Thyroid gland (tissue), 4 donors: Measurements from ENCODE around the gene TNRC18. TPM values are rescaled to one million over a fixed set of nuclear protein-coding genes. Genes with fewer than 3 reads are reported as not detected.

Experiments
- DNase-seq, 2 donors: peaks; one replicate each; pipeline ENCODE4 v3.0.0-alpha.2; 2019
- H3K27ac ChIP-seq, 3 donors: fragments of 200-600 bp; sonication (generic); 1 replicate in 2 of 3; 2 replicates in 1 of 3; pipeline ENCODE4 v1.5.1; 2016 to 2019; ENCODE audit warnings: mild to moderate bottlenecking in 1 of 3, moderate library complexity in 1 of 3
- H3K27me3 ChIP-seq: fragments of 200-600 bp; sonication (generic); one replicate; pipeline ENCODE4 v1.5.1; 2019
- H3K36me3 ChIP-seq, 2 donors: fragments of 200-600 bp; sonication (generic); one replicate each; pipeline ENCODE4 v1.5.1; 2016 to 2019
- H3K4me1 ChIP-seq, 2 donors: fragments of 200-600 bp; sonication (generic); one replicate each; pipeline ENCODE4 v1.5.1; 2017 to 2019
- H3K4me3 ChIP-seq, 3 donors: fragments of 200-600 bp; sonication (generic); replicated peaks in 1 of 3; 1 replicate in 2 of 3; 2 replicates in 1 of 3; pipeline ENCODE4 v1.5.1; 2016; ENCODE audit warnings: mild to moderate bottlenecking in 1 of 3
- H3K9me3 ChIP-seq: fragments of 200-600 bp; sonication (generic); one replicate; pipeline ENCODE4 v1.5.1; 2017
- CTCF ChIP-seq, 6 experiments: fragments of 200-600 bp in 3 of 6; fragments of 450-650 bp in 3 of 6; sonication (generic) in 3 of 6; IDR thresholded peaks; one replicate each; pipeline ENCODE4 v1.5.1; 2016 to 2019; ENCODE audit warnings: antibody characterized with exemption in 6 of 6, mild to moderate bottlenecking in 2 of 6, inconsistent platforms in 1 of 6, moderate library complexity in 1 of 6
- POLR2A ChIP-seq, 2 donors: fragments of 450-650 bp; IDR thresholded peaks; one replicate each; pipeline ENCODE4 v1.6.1; 2017; ENCODE audit warnings: antibody characterized with exemption in 2 of 2, mild to moderate bottlenecking in 2 of 2, moderate library complexity in 1 of 2
- WGBS, 2 donors: methylation state at CpG; one replicate each; pipeline ENCODE4 v1.1.5; 2017; 5-methylcytosine and 5-hydroxymethylcytosine counted together
- intact Hi-C: fragments of 100-400 bp; cut with DNase I; formaldehyde crosslinking; loops from one replicate; pipeline ENCODE4 v1.15.1; 2023
- total RNA-seq, 4 donors: library from RNA; depleted of rRNA; stranded (reverse); fragments of >200 nt; gene quantifications; one replicate each; pipeline ENCODE4 v1.2.3, GENCODE V29; 2016

The TNRC18 gene
- total RNA-seq, 4 donors from 2014 or later, result 47.0 to 173 (median 94.8) TPM

DNA sequence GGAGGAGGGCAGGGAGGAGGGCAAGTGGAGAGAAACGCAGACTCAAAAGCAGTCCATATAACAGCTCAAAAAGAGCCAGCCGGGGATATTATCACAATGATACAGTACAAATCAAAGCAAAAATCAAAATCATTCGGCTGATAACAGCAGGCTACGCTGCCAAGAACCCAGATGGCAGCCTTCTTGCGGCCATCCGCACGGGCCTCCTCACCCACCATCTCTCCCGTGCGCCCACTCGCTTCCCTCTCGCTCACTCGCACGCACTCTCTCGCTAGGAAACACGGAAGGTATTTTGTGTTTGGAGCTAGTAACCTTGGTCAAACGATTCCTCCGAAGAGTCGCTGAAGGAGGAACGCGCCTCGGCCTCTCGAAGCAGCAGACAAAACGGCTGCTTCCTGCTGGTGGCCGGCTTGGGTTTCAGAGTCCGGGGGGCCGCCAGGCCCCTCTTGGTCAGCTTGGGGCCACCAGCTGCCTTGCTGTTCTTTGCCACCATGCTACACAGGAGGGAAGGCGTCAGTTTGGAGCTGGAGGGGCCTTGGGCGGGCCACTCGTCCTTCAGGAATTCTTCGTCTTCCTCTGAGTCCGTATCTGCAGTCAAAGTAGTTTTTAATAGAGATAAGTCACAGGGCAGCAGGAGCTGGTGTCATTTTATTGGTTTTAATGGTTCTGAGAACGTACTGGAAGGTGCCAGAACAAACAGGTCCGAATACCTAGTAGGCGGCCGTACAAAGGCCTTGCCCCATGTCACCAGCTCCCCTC, 71.9 kb downstream of the TNRC18 start:
- H3K27ac ChIP-seq, result no peak overlapping the region
- no peak overlapping the region for H3K4me3 ChIP-seq
- WGBS, 2 donors, result 94 to 95% methylated on average over 34 to 35 of the region's 35 CpGs
- intact Hi-C loops, result no loop called here
- peaks cover 22 to 27% of the 10 kb centered on the region in 2 donors for H3K36me3 ChIP-seq
- H3K27me3 ChIP-seq, result no peaks in the 10 kb centered on the region
- DNase-seq, result no peak
- H3K4me1 ChIP-seq, result peaks cover 8 to 12% of the 10 kb centered on the region in 2 donors
- TF ChIP-seq CTCF (IDR thresholded peaks at IDR 0.05), result no peak
- TF ChIP-seq POLR2A (IDR thresholded peaks at IDR 0.05), result no peak
- H3K9me3 ChIP-seq, result no peaks in the 10 kb centered on the region

DNA sequence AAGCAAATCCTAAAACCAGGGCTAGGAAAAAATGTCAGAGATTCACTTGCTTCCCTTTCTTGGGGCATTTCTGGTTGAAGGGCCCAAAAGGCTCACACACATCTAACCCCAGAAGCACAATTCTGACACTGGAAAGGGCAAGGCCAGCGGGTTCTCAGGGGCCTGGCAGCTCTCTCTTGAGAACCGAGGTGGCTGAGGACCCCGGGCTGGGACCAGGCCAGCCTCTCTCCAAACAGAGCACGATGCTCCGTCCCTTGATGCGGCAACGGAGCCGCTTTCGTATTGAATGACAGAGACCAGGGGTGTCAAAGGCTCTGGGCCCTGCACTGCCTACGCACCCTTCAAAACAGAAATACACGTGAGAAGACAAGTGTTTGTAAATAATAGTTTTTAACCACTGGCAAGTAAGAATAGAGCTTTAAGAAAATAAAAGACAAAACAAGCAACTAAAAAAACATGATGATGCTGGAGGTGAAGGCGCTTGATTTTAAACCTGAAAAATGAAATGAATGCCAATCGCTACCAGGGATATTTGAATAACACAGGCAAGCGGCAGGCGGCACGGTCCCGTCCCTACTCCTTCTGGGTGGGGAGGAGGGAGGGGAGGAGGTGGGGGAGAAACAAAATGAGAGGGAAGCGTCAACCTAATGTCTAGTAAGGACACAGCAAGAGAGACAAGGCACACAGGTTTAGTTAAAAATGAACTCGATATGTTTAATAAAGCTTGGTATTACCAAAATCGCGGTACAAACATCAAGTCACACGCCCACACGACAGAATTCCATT, 72.8 kb downstream of the TNRC18 start:
- intact Hi-C loops, result no loop called here
- Histone ChIP-seq H3K4me1 (peaks cover 8 to 12% of the 10 kb centered on the region in 2 donors), H3K27me3 (no peaks in the 10 kb centered on the region), H3K27ac (no peak overlapping the region), H3K4me3 (no peak overlapping the region), H3K36me3 (peaks cover 17 to 22% of the 10 kb centered on the region in 2 donors), H3K9me3 (no peaks in the 10 kb centered on the region)
- DNase-seq, result no peak
- WGBS, 2 donors, result 91 to 92% methylated on average over 23 of the region's 23 CpGs
- TF ChIP-seq CTCF (IDR thresholded peaks at IDR 0.05) (no peak), POLR2A (IDR thresholded peaks at IDR 0.05) (no peak)

- TF ChIP-seq POLR2A (IDR thresholded peaks at IDR 0.05), result no peak
- TF ChIP-seq CTCF (IDR thresholded peaks at IDR 0.05), result no peak
- Histone ChIP-seq H3K27ac (no peak overlapping the region), H3K36me3 (peaks cover 18 to 24% of the 10 kb centered on the region in 2 donors), H3K27me3 (no peaks in the 10 kb centered on the region), H3K4me1 (peaks cover 7 to 9% of the 10 kb centered on the region in 2 donors), H3K4me3 (no peak overlapping the region), H3K9me3 (no peaks in the 10 kb centered on the region)
- 87 to 88% methylated on average over 14 to 15 of the region's 15 CpGs for WGBS, 2 donors
- no peak for DNase-seq
- intact Hi-C loops, result no loop called here
These were observed 73.5 kb downstream of the TNRC18 start for GRCh38 chr7:5350174-5350463.

DNA sequence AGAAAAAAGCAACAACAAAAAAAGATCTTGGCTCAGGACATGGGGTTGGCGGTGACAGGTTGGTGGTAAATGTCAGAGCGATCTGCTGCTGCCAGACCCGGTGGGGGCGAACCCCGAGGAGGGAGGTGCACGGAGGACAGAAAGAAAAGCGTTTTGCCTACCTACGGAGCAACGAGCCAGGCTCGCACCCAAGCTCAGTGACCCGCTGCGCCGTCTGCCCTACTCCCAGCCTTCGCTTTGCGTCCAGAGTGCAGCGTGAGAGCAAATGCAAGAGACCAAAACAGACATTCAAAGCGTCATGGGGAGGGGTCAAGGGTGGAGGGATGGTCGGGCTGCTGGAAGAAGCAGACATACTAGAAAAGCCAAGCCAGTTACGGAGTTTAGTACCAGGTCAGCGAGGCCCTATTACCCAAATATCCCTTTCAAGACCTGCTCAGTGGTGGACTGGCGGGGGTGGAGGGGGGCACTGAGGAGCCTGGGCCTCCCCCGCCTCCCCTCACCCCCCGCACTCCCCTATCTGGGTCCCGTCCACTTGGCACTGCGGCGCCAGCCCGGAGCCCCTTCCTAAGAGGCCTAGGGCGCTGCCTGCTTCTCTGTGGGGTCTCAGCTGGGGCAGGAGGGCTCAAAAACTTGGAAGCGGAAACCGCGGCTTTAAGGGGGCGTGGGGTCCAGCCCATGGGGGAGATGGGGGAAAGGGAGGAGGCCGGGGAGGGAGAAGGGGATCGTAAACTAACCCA, 74.0 kb downstream of the TNRC18 start:
- WGBS, 2 donors, result 77 to 81% methylated on average over 32 to 33 of the region's 34 CpGs
- DNase-seq, result no peak
- intact Hi-C loops, result no loop called here
- peaks cover 23 to 27% of the 10 kb centered on the region in 2 donors for H3K36me3 ChIP-seq
- no peak overlapping the region for H3K4me3 ChIP-seq
- H3K27me3 ChIP-seq, result no peaks in the 10 kb centered on the region
- no peak overlapping the region for H3K27ac ChIP-seq
- H3K9me3 ChIP-seq, result no peaks in the 10 kb centered on the region
- H3K4me1 ChIP-seq, result peaks cover 2 to 4% of the 10 kb centered on the region in 2 donors
- no peak for TF ChIP-seq CTCF (IDR thresholded peaks at IDR 0.05)
- no peak for TF ChIP-seq POLR2A (IDR thresholded peaks at IDR 0.05)
